Muscle layer of colon (tissue), 2 donors: ENCODE measurements around the gene CELSR2.

ENCODE experiments used
- H3K27ac ChIP-seq: one replicate; pipeline ENCODE4 v1.7.0; 2013; ENCODE audit warnings: low read depth, mild to moderate bottlenecking, low read length, moderate library complexity
- H3K27me3 ChIP-seq, 2 donors: one replicate each; pipeline ENCODE4 v1.7.0; 2013; ENCODE audit warnings: low read length in 2 of 2, mild to moderate bottlenecking in 2 of 2; ENCODE audit not compliant: insufficient read depth in 2 of 2, control insufficient read depth in 1 of 2
- H3K36me3 ChIP-seq: one replicate; pipeline ENCODE4 v1.7.0; 2013; ENCODE audit warnings: mild to moderate bottlenecking, low read length; ENCODE audit not compliant: insufficient read depth
- H3K4me1 ChIP-seq: one replicate; pipeline ENCODE4 v1.7.0; 2013; ENCODE audit warnings: mild to moderate bottlenecking, low read length; ENCODE audit not compliant: insufficient read depth
- H3K4me3 ChIP-seq, 2 donors: one replicate each; pipeline ENCODE4 v1.7.0; 2013; ENCODE audit warnings: low read length in 2 of 2, low read depth in 1 of 2, mild to moderate bottlenecking in 1 of 2, moderate library complexity in 1 of 2
- H3K9ac ChIP-seq: one replicate; pipeline ENCODE4 v1.7.0; 2013; ENCODE audit warnings: low read length
- H3K9me3 ChIP-seq: one replicate; pipeline ENCODE4 v1.7.0; 2013; ENCODE audit warnings: mild to moderate bottlenecking, low read length
- donor health status: abdominal sarcoma.
- donor health status: Adenocarcinoma of cecum.

The CELSR2 gene

DNA sequence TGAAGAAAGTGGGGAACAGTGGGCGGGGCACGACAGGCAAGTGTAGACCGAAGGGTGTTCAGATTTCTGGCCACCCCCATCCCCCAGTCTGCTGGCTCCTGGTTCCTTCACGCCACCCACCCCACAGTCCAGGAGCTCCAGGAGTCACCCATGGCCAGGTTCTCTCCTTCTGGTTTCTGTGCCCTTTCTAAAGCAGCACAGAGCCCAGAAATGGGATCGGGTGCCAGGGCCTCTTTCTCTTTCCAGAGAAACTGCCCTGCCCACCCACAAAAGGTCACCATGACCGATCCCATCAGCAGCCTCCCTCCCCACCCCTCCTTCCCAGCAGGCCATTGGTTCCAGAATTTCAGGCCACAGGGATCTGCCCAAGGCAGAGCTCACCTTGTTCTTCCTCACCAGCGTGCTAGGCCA, 3.2 kb upstream of the CELSR2 start:
- Histone ChIP-seq H3K9me3 (no peaks in the 10 kb centered on the region), H3K4me3 (no peak overlapping the region), H3K27ac (no peak overlapping the region), H3K36me3 (no peaks in the 10 kb centered on the region), H3K9ac (no peak overlapping the region), H3K4me1 (peaks cover 21% of the 10 kb centered on the region), H3K27me3 (peaks cover 0 to 3% of the 10 kb centered on the region in 2 donors)

DNA sequence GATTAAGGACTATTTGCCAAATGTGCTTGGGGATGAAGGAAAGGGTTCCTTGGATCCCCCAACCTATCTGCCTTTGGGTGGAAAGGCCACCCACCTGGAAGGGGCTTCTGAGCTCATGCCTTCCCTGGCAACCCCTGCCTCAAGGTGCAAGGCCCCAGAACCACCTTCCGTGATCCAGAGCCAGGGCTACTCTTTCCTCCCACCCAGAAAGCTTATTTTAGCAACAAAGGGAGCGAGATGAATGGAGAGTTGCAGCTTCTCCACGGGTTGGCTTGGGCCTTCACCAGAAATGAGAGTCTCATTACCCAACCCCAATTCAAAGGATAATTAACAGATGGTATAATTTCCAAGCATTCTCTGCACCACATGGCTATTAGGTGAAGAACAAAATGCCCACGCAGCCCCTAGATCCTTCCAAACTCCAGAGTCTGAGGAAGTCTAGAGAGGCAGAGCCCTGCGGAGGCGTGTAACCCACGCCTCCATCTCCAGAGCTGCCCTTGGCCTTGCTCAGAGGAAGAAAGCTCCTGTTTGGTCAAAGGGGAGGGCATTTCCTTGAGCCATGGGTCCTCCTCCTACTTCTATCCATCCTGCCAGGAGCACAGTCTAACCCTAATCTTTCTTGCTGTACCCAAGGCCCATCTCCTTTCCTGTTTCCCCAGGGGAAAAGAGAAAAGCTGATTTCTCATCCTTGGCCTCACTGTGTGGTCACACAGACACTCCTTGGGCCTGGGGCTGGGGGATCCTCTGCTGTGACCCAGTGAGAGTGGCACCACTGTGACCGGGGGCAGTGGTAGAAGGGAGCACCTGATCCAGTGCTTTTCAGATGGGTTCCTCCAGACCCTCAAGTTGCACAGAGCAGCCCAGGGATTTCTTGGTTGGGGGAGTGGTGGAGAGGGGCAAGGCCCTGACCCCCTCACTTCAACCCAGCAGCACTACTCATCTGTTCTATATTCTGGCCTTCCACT, 1.7 kb upstream of the CELSR2 start:
- no peak overlapping the region for H3K27ac ChIP-seq
- H3K27me3 ChIP-seq, result peaks cover 0 to 3% of the 10 kb centered on the region in 2 donors
- no peaks in the 10 kb centered on the region for H3K9me3 ChIP-seq
- H3K4me3 ChIP-seq, result no peak overlapping the region
- no peaks in the 10 kb centered on the region for H3K36me3 ChIP-seq
- H3K9ac ChIP-seq, result no peak overlapping the region
- H3K4me1 ChIP-seq, result peaks cover 5% of the 10 kb centered on the region

DNA sequence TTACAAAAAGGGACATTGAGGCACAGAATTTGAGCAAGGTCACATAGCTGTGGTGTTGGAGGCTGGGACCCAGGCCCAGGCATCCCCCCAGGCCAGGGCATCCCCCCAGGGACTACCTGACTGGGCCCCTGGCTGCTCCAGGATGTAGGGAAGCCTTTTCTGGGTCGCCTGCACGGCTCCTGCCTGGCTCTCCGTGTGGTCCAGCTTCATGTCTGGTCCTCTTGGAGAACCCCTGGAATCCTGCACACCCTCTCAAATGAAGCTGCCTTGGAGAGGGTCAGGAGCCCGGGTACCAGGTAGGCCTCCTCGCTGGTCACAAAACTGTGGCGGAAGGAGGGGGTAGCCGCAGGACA, 919 bp upstream of the CELSR2 start:
- Histone ChIP-seq H3K36me3 (no peaks in the 10 kb centered on the region), H3K4me1 (peaks cover 12% of the 10 kb centered on the region), H3K4me3 (no peak overlapping the region), H3K27ac (no peak overlapping the region), H3K27me3 (peaks cover 0 to 1% of the 10 kb centered on the region in 2 donors), H3K9me3 (no peaks in the 10 kb centered on the region), H3K9ac (no peak overlapping the region)

DNA sequence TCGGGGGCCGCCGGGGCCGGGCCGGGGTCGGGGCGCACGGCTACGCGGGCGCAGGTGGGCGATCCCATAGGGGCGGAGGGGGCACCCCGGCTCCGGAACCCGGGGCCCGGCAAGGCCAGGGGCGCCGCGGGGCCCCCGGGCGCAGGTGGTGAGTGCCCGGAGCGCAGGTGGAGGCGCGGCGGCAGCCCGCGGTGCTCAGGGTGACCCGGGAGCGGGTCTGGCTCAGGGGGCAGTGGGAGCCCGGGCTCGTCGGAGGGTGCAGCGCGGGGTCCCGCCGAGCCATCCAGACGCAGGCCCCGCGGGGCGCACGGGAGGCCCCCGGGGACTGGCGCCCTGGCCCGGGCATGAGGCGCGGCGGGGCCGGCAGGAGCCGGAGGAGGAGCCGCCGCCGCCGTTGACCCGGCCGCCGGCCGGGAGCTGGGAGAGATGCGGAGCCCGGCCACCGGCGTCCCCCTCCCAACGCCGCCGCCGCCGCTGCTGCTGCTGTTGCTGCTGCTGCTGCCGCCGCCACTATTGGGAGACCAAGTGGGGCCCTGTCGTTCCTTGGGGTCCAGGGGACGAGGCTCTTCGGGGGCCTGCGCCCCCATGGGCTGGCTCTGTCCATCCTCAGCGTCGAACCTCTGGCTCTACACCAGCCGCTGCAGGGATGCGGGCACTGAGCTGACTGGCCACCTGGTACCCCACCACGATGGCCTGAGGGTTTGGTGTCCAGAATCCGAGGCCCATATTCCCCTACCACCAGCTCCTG, 489 bp downstream of the CELSR2 start:
- H3K9ac ChIP-seq, result no peak overlapping the region
- H3K4me3 ChIP-seq, result peak overlapping the region; percentile 33 to 38
- H3K4me1 ChIP-seq, result peaks cover 25% of the 10 kb centered on the region
- no peak overlapping the region for H3K27ac ChIP-seq
- H3K36me3 ChIP-seq, result no peaks in the 10 kb centered on the region
- H3K9me3 ChIP-seq, result no peaks in the 10 kb centered on the region
- H3K27me3 ChIP-seq, result no peaks in the 10 kb centered on the region

DNA sequence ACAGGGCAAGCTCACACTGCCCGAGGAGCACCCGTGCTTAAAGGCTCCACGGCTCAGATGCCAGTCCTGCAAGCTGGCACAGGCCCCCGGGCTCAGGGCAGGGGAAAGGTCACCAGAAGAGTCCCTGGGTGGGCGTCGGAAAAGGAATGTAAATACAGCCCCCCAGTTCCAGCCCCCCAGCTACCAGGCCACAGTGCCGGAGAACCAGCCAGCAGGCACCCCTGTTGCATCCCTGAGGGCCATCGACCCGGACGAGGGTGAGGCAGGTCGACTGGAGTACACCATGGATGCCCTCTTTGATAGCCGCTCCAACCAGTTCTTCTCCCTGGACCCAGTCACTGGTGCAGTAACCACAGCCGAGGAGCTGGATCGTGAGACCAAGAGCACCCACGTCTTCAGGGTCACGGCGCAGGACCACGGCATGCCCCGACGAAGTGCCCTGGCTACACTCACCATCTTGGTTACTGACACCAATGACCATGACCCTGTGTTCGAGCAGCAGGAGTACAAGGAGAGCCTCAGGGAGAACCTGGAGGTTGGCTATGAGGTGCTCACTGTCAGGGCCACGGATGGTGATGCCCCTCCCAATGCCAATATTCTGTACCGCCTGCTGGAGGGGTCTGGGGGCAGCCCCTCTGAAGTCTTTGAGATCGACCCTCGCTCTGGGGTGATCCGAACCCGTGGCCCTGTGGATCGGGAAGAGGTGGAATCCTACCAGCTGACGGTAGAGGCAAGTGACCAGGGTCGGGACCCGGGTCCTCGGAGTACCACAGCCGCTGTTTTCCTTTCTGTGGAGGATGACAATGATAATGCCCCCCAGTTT, 1.3 kb downstream of the CELSR2 start:
- peak overlapping the region; percentile 33 to 38 for H3K4me3 ChIP-seq
- H3K9ac ChIP-seq, result no peak overlapping the region
- no peaks in the 10 kb centered on the region for H3K27me3 ChIP-seq
- no peaks in the 10 kb centered on the region for H3K9me3 ChIP-seq
- H3K36me3 ChIP-seq, result no peaks in the 10 kb centered on the region
- H3K27ac ChIP-seq, result no peak overlapping the region
- H3K4me1 ChIP-seq, result peaks cover 33% of the 10 kb centered on the region

DNA sequence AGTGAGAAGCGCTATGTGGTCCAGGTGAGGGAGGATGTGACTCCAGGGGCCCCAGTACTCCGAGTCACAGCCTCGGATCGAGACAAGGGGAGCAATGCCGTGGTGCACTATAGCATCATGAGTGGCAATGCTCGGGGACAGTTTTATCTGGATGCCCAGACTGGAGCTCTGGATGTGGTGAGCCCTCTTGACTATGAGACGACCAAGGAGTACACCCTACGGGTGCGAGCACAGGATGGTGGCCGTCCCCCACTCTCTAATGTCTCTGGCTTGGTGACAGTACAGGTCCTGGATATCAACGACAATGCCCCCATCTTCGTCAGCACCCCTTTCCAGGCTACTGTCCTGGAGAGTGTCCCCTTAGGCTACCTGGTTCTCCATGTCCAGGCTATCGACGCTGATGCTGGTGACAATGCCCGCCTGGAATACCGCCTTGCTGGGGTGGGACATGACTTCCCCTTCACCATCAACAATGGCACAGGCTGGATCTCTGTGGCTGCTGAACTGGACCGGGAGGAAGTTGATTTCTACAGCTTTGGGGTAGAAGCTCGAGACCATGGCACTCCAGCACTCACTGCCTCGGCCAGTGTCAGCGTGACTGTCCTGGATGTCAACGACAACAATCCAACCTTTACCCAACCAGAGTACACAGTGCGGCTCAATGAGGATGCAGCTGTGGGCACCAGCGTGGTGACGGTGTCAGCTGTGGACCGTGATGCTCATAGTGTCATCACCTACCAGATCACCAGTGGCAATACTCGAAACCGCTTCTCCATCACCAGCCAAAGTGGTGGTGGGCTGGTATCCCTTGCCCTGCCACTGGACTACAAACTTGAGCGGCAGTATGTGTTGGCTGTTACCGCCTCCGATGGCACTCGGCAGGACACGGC, 2.2 kb downstream of the CELSR2 start:
- no peak overlapping the region for H3K4me3 ChIP-seq
- peaks cover 33% of the 10 kb centered on the region for H3K4me1 ChIP-seq
- no peaks in the 10 kb centered on the region for H3K27me3 ChIP-seq
- no peaks in the 10 kb centered on the region for H3K36me3 ChIP-seq
- no peak overlapping the region for H3K9ac ChIP-seq
- H3K9me3 ChIP-seq, result no peaks in the 10 kb centered on the region
- no peak overlapping the region for H3K27ac ChIP-seq

DNA sequence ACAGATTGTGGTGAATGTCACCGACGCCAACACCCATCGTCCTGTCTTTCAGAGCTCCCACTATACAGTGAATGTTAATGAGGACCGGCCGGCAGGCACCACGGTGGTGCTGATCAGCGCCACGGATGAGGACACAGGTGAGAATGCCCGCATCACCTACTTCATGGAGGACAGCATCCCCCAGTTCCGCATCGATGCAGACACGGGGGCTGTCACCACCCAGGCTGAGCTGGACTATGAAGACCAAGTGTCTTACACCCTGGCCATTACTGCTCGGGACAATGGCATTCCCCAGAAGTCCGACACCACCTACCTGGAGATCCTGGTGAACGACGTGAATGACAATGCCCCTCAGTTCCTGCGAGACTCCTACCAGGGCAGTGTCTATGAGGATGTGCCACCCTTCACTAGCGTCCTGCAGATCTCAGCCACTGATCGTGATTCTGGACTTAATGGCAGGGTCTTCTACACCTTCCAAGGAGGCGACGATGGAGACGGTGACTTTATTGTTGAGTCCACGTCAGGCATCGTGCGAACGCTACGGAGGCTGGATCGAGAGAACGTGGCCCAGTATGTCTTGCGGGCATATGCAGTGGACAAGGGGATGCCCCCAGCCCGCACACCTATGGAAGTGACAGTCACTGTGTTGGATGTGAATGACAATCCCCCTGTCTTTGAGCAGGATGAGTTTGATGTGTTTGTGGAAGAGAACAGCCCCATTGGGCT, 3.0 kb downstream of the CELSR2 start:
- H3K9me3 ChIP-seq, result no peaks in the 10 kb centered on the region
- no peak overlapping the region for H3K27ac ChIP-seq
- no peak overlapping the region for H3K4me3 ChIP-seq
- no peaks in the 10 kb centered on the region for H3K36me3 ChIP-seq
- H3K4me1 ChIP-seq, result peaks cover 33% of the 10 kb centered on the region
- no peaks in the 10 kb centered on the region for H3K27me3 ChIP-seq
- no peak overlapping the region for H3K9ac ChIP-seq

DNA sequence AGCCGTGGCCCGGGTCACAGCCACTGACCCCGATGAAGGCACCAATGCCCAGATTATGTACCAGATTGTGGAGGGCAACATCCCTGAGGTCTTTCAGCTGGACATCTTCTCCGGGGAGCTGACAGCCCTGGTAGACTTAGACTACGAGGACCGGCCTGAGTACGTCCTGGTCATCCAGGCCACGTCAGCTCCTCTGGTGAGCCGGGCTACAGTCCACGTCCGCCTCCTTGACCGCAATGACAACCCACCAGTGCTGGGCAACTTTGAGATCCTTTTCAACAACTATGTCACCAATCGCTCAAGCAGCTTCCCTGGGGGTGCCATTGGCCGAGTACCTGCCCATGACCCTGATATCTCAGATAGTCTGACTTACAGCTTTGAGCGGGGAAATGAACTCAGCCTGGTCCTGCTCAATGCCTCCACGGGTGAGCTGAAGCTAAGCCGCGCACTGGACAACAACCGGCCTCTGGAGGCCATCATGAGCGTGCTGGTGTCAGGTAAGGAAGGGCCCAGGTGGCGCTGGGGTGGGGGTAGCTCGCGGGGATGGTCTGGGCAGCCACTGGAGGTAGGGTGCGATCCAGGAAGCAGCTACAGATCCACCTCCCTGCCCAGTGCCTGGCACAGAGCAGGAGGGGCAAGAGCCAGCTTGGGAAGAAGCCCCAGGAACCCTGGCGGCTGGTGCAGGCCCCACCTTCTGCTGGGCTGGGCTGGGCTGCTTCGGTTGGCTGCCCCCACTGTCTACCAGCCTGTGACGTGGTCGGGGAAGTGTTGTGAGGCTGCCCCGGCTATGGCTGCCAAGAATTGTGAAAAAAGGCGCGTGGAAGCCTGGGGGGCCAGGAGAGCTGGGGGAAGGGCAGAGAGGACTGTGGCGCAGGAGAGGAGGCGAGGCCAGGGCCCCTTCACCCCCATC, 3.8 kb downstream of the CELSR2 start:
- H3K9ac ChIP-seq, result peak overlapping the region; percentile 46
- H3K9me3 ChIP-seq, result no peaks in the 10 kb centered on the region
- H3K4me1 ChIP-seq, result peaks cover 33% of the 10 kb centered on the region
- H3K27ac ChIP-seq, result peak overlapping the region; percentile 53
- no peaks in the 10 kb centered on the region for H3K27me3 ChIP-seq
- no peaks in the 10 kb centered on the region for H3K36me3 ChIP-seq
- peak overlapping the region; percentile 6 to 39 for H3K4me3 ChIP-seq

DNA sequence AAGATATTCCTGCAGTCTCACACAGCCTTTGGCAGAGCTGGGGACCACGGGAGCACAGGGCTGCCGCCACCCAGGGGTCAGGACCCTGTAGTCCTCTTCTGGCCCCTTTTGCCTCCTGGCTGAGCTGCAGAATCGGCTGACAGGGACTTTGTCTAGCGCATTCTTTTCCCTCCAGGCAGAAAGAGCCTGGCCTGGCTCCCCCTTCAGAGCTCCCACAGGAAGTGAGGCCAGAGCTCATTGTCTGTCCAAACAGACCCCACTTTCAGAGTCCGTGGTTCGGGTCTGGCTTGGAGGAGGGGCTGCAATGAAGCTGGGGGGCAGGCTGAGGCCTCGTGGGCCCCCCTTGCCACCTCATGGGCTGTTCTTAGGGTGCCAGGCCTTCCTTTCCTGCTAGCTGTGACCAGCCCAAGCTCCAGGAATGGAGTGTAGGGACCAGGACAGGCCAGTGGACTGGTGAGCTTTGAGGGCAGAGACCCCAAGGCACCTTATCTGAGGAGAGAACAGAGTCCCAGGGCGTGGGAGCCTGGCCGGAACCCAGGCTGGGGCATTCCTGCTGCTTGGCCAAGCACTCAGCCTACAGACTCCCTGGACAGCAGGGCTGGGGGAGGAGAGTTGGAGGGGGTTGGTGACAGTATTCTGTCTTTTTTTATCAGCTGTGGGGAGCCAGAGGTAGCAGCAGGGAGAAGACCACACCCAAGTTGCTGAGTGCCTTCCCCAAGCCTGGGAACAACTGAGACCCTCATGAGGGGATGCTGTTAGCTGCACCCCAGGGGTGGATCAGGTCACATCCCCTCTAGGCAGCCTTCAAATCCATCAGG, 4.7 kb downstream of the CELSR2 start:
- Histone ChIP-seq H3K36me3 (no peaks in the 10 kb centered on the region), H3K27ac (peak overlapping the region; percentile 22), H3K4me3 (peak overlapping the region; percentile 6 to 39), H3K4me1 (peaks cover 30% of the 10 kb centered on the region), H3K9ac (peak overlapping the region; percentile 46), H3K9me3 (no peaks in the 10 kb centered on the region), H3K27me3 (no peaks in the 10 kb centered on the region)
